ENCODE measurements around the gene PNMA8B. TPM values are rescaled to one million over a fixed set of nuclear protein-coding genes. Genes with fewer than 3 reads are reported as not detected.

Gene PNMA8B
- total RNA-seq, 1 experiment from 2014 or later, result not detected

DNA sequence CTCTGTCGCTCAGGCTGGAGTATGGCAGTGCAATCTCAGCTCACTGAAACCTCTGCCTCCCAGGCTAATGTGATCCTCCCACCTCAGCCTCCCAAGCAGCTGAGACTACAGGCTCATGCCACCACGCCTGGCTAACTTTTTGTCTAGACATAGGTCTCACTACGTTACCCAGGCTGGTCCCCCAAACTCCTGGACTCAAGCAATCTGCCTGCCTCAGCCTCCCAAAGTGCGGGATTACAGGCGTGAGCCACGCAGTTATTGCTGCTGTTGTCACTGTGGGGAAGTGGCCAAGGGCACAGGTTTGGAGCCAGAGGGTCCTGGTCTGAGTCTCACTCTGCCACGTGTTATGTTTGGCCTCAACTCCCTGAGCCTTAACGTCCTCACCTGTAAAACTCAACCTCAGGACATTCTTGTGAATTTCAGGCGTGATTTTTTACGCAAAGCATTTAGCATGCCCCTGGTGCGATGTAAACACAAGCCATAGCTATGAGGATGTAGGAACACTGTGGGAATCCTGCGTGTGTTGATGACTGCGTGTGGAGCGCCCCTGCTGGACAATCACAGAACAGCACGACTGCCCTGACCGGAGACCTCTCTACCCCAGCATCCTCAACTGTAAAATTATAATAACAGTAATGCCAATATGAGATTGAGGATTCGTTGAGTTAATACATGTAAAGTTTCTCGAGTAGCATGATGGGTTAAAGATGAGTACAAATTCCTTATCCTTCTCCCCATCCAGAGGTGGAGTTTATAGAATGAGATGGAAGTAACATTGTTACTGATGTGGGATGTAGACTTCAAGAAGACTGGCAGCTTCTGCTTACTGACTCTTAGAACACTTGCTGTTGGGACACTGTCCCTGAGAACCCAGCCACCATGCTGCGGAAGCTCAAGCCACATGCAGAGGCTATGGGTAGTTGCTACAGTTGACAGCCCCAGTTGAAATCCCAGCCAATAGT, 41.8 kb upstream of the PNMA8B start:
- Mint-ChIP-seq H3K36me3 (ENCODE audit: insufficient read depth, unreplicated experiment) (peaks cover 1% of the 10 kb centered on the region), H3K27ac (ENCODE audit: unreplicated experiment) (no peak overlapping the region), H3K27me3 (ENCODE audit: unreplicated experiment) (peaks cover 67% of the 10 kb centered on the region), H3K9me3 (ENCODE audit: low read depth, unreplicated experiment) (no peaks in the 10 kb centered on the region), H3K4me1 (ENCODE audit: low read depth, unreplicated experiment) (no peaks in the 10 kb centered on the region), H3K4me3 (ENCODE audit: low read depth, unreplicated experiment) (no peak overlapping the region)
- no TSS peak for BruUV-seq (replicated peaks)
- intact Hi-C loops (cut with micrococcal nuclease; ENCODE audit: unreplicated experiment), result no loop called here
- peak; percentile 80 for DNase-seq
- TF ChIP-seq CTCF (IDR thresholded peaks at IDR 0.05; ENCODE audit: unreplicated experiment), result peak; percentile 95
- CTCF ChIA-PET, result interaction anchor here (1.0 to 1.2 kb wide), 4 partner anchors 9 to 58 kb away, joined by 3 to 8 read pairs (median 4); no protein-coding TSS in a partner anchor

DNA sequence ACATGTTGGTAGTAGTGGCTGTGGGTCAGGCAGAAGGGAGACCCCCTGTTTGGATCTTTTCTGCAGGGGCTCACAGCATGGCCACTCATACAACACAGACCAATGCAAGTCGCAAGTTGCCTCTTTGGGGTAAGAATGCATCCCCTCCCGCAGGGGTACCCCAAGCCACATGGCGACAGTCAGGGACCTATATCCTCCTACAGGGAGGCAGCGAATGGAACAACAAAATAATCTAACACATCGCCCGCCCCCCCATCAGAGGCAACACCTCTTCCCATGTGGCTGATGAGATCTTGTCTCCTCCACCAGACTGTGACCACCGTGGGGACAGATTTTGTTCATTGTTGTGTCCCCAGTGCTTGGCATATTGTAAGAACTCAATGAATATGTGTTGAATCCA, 40.7 kb upstream of the PNMA8B start:
- H3K27ac Mint-ChIP-seq (ENCODE audit: unreplicated experiment), result no peak overlapping the region
- no peak for DNase-seq
- intact Hi-C loops (cut with micrococcal nuclease; ENCODE audit: unreplicated experiment), result no loop called here
- no TSS peak for BruUV-seq (replicated peaks)
- H3K4me3 Mint-ChIP-seq (ENCODE audit: low read depth, unreplicated experiment), result no peak overlapping the region
- H3K9me3 Mint-ChIP-seq (ENCODE audit: low read depth, unreplicated experiment), result no peaks in the 10 kb centered on the region
- no peak for TF ChIP-seq CTCF (IDR thresholded peaks at IDR 0.05; ENCODE audit: unreplicated experiment)
- H3K27me3 Mint-ChIP-seq (ENCODE audit: unreplicated experiment), result peaks cover 66% of the 10 kb centered on the region
- no peaks in the 10 kb centered on the region for H3K36me3 Mint-ChIP-seq (ENCODE audit: insufficient read depth, unreplicated experiment)
- CTCF ChIA-PET, result interaction anchor here (1.0 kb wide), 1 partner anchor 59 kb away, joined by 5 read pairs; no protein-coding TSS in a partner anchor
- no peaks in the 10 kb centered on the region for H3K4me1 Mint-ChIP-seq (ENCODE audit: low read depth, unreplicated experiment)

DNA sequence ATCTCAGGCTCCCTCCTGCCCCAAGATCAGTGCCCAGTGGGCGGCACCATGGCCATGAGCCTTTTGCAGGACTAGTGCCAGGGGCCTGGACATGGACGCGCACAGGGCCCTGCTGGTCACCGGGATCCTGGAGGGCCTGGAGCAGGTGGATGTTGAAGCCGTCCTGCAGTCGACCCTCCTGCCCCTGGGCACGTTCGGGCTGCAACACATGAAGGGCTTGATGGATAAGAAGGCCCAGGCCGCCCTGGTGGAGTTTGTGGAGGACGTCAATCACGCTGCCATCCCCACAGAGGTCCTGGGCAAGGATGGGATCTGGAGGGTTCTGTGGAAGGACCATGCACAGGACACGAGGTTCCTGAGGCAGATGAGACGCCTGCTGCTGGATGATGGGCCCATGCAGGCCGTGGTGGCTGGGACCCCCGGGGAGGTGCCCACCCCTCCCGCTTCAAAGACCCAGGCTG, 38.0 kb upstream of the PNMA8B start:
- intact Hi-C loops (cut with micrococcal nuclease; ENCODE audit: unreplicated experiment), result no loop called here
- no peak for DNase-seq
- Mint-ChIP-seq H3K27me3 (ENCODE audit: unreplicated experiment) (peaks cover 70% of the 10 kb centered on the region), H3K27ac (ENCODE audit: unreplicated experiment) (no peak overlapping the region), H3K4me1 (ENCODE audit: low read depth, unreplicated experiment) (peaks cover 12% of the 10 kb centered on the region), H3K9me3 (ENCODE audit: low read depth, unreplicated experiment) (no peaks in the 10 kb centered on the region), H3K36me3 (ENCODE audit: insufficient read depth, unreplicated experiment) (peaks cover 12% of the 10 kb centered on the region), H3K4me3 (ENCODE audit: low read depth, unreplicated experiment) (no peak overlapping the region)
- no peak for TF ChIP-seq CTCF (IDR thresholded peaks at IDR 0.05; ENCODE audit: unreplicated experiment)
- CTCF ChIA-PET, result interaction anchor here (0.9 kb wide), 1 partner anchor 510 kb away, joined by 10 read pairs; no protein-coding TSS in a partner anchor
- BruUV-seq (replicated peaks), result no TSS peak

DNA sequence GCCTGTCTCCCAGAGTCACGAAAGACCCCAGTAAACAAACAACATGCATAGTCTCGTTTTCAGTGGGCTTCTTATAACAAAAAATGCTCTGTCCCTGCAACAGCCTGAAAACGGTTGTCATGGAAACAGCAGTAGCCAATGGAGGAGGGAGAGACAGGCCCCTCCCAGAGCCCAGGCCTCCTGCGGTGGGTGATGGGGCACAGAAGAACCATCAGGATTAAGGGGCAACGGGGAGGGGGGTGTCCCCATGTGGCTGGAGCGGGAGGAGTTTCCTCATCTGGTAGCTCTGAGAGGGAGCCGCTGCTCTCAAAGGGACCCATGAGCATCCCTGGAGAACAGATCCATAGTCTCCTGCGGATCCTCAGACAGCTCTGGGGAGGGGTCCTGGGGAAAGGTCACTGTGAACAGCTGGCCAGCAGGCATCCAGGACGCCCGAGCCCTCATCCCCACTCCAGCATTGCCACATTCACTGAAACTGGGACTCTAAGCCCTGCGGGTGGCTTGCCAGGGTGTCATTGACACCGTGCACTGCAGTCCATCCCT, 37.5 kb upstream of the PNMA8B start:
- H3K36me3 Mint-ChIP-seq (ENCODE audit: insufficient read depth, unreplicated experiment), result peaks cover 13% of the 10 kb centered on the region
- H3K27me3 Mint-ChIP-seq (ENCODE audit: unreplicated experiment), result peaks cover 70% of the 10 kb centered on the region
- intact Hi-C loops (cut with micrococcal nuclease; ENCODE audit: unreplicated experiment), result no loop called here
- DNase-seq, result no peak
- H3K9me3 Mint-ChIP-seq (ENCODE audit: low read depth, unreplicated experiment), result no peaks in the 10 kb centered on the region
- CTCF ChIA-PET, result no interaction called here
- H3K4me1 Mint-ChIP-seq (ENCODE audit: low read depth, unreplicated experiment), result peaks cover 12% of the 10 kb centered on the region
- no TSS peak for BruUV-seq (replicated peaks)
- no peak overlapping the region for H3K27ac Mint-ChIP-seq (ENCODE audit: unreplicated experiment)
- no peak for TF ChIP-seq CTCF (IDR thresholded peaks at IDR 0.05; ENCODE audit: unreplicated experiment)
- no peak overlapping the region for H3K4me3 Mint-ChIP-seq (ENCODE audit: low read depth, unreplicated experiment)
